PC-3 (cell line): ENCODE results near the gene IRAK1. TPM values are rescaled to one million over a fixed set of nuclear protein-coding genes. Genes with fewer than 3 reads are reported as not detected.

Source experiments
- ATAC-seq: fragments of 200-7000 bp; cut with Tn5 transposase; 2 replicates; pipeline ENCODE4 v1.9.1; 2020; ENCODE audit warnings: mild to moderate bottlenecking, moderate library complexity
- BruUV-seq: library from RNA; stranded (reverse); fragments of 400-500 nt; replicated peaks from 2 replicates; lab custom pipeline; 2021; lab: Mats Ljungman, UMichigan
- CTCF ChIA-PET: fragments of 300-600 bp; sonication (Branson Sonifier 250); formaldehyde crosslinking; loops from one replicate; lab custom pipeline; 2022; ENCODE audit warnings: antibody characterized with exemption; lab: Charles Lee
- POLR2A ChIA-PET: fragments of 300-600 bp; sonication (Branson Sonifier 250); formaldehyde crosslinking; loops from one replicate; lab custom pipeline; 2022; ENCODE audit warnings: antibody characterized with exemption; ENCODE audit not compliant: unreplicated experiment; lab: Charles Lee
- DNase-seq: peaks from one replicate; pipeline ENCODE4 v3.0.0-alpha.2; 2015
- H2AFZ ChIP-seq: fragments of 300-600 bp; sonication (generic); 2 replicates; pipeline ENCODE4 v1.6.0; 2016; ENCODE audit warnings: antibody characterized with exemption, low read length
- H3F3A ChIP-seq: fragments of 300-600 bp; sonication (generic); one replicate; pipeline ENCODE4 v1.6.0; 2017; ENCODE audit warnings: antibody characterized with exemption, low read length, control low read depth, mild to moderate bottlenecking; ENCODE audit not compliant: unreplicated experiment
- H3K27ac ChIP-seq: fragments of 300-600 bp; sonication (generic); 2 replicates; pipeline ENCODE4 v1.5.1; 2016; ENCODE audit warnings: mild to moderate bottlenecking, low read length
- H3K27me3 ChIP-seq: fragments of 300-600 bp; sonication (generic); 2 replicates; pipeline ENCODE4 v1.6.1; 2016; ENCODE audit warnings: low read length, mixed read lengths
- H3K36me3 ChIP-seq: fragments of 300-600 bp; sonication (generic); 2 replicates; pipeline ENCODE4 v1.6.1; 2016; ENCODE audit warnings: low read depth, mixed run types, low read length, mixed read lengths
- H3K4me1 ChIP-seq: fragments of 300-600 bp; sonication (generic); 2 replicates; pipeline ENCODE4 v1.5.1; 2016; ENCODE audit warnings: low read length; ENCODE audit not compliant: insufficient read depth
- H3K4me2 ChIP-seq: fragments of 300-600 bp; sonication (generic); 2 replicates; pipeline ENCODE4 v1.6.0; 2016; ENCODE audit warnings: low read length
- H3K4me3 ChIP-seq: fragments of 300-600 bp; sonication (generic); 2 replicates; pipeline ENCODE4 v1.5.1; 2016; ENCODE audit warnings: mild to moderate bottlenecking, low read length, mixed read lengths
- H3K79me2 ChIP-seq: fragments of 300-600 bp; sonication (generic); 2 replicates; pipeline ENCODE4 v1.6.1; 2017; ENCODE audit warnings: low read length, mixed read lengths
- H3K9ac ChIP-seq: fragments of 300-600 bp; sonication (generic); 2 replicates; pipeline ENCODE4 v1.6.0; 2016; ENCODE audit warnings: mild to moderate bottlenecking, low read length
- H3K9me2 ChIP-seq: fragments of 300-600 bp; sonication (generic); replicated peaks from 2 replicates; pipeline ENCODE4 v1.6.1; 2016; ENCODE audit warnings: mixed run types, low read length, mixed read lengths
- H3K9me3 ChIP-seq: fragments of 300-600 bp; sonication (generic); 2 replicates; pipeline ENCODE4 v1.6.1; 2016; ENCODE audit warnings: low read length, mixed read lengths
- H4K20me1 ChIP-seq: fragments of 300-600 bp; sonication (generic); 2 replicates; pipeline ENCODE4 v1.6.1; 2016; ENCODE audit warnings: low read length, mixed read lengths
- CTCF ChIP-seq: fragments of 300-600 bp; sonication (generic); conservative IDR thresholded peaks from 2 replicates; pipeline ENCODE4 v1.5.1; 2017; ENCODE audit warnings: antibody characterized with exemption, low read depth, mild to moderate bottlenecking, low read length
- EZH2 ChIP-seq: fragments of 300-600 bp; sonication (generic); IDR thresholded peaks from one replicate; pipeline ENCODE4 v1.6.1; 2017; ENCODE audit warnings: antibody characterized with exemption, mild to moderate bottlenecking, low read length; ENCODE audit not compliant: unreplicated experiment
- EZH2phosphoT487 ChIP-seq: fragments of 300-600 bp; sonication (generic); IDR thresholded peaks from 2 replicates; pipeline ENCODE4 v1.6.1; 2018; ENCODE audit warnings: mild to moderate bottlenecking, antibody characterized with exemption, low read length, borderline replicate concordance
- intact Hi-C: fragments of 100-400 bp; cut with micrococcal nuclease; formaldehyde crosslinking; loops from 2 replicates; pipeline ENCODE4 v1.9.0; 2023
- total RNA-seq: library from RNA; depleted of rRNA; stranded (reverse); fragments of >200 nt; gene quantifications from 2 replicates; pipeline ENCODE4 v1.2.3, GENCODE V29; 2014

The IRAK1 gene
- total RNA-seq, 1 experiment from 2014 or later: 366 TPM

GRCh38 chrX:154046940-154047610 lies 27.4 kb upstream of the IRAK1 start:
- TF ChIP-seq EZH2phosphoT487 (no peak), EZH2 (no peak), CTCF (no peak)
- DNase-seq (no peak), ATAC-seq (no peak)
- Histone ChIP-seq H3K36me3 (no peaks in the 10 kb centered on the region; the same call in 1 of the 2 replicates), H3K27me3 (no peaks in the 10 kb centered on the region), H3K9me2 (no peaks in the 10 kb centered on the region), H3K4me2 (no peak overlapping the region), H3F3A (no peaks in the 10 kb centered on the region), H3K27ac (no peak overlapping the region), H2AFZ (no peak overlapping the region), H4K20me1 (no peaks in the 10 kb centered on the region), H3K4me1 (no peaks in the 10 kb centered on the region), H3K79me2 (peaks cover 47% of the 10 kb centered on the region), H3K9me3 (no peaks in the 10 kb centered on the region), H3K4me3 (no peak overlapping the region), H3K9ac (no peak overlapping the region)
- BruUV-seq: no TSS peak
- intact Hi-C loops: no loop called here
- ChIA-PET CTCF (no interaction called here), POLR2A (no interaction called here)

GRCh38 chrX:154046031-154046781 lies 26.5 kb upstream of the IRAK1 start:
- no peak overlapping the region for H3K27ac ChIP-seq
- no peak overlapping the region for H3K4me3 ChIP-seq
- no peak overlapping the region for H2AFZ ChIP-seq
- no peaks in the 10 kb centered on the region; the same call in 1 of the 2 replicates for H3K36me3 ChIP-seq
- no peak overlapping the region for H3K4me2 ChIP-seq
- DNase-seq: no peak
- no peaks in the 10 kb centered on the region for H3K9me3 ChIP-seq
- intact Hi-C loops: no loop called here
- H3K9me2 ChIP-seq: no peaks in the 10 kb centered on the region
- H3K27me3 ChIP-seq: no peaks in the 10 kb centered on the region
- ChIA-PET CTCF (no interaction called here), POLR2A (no interaction called here)
- no peak for ATAC-seq
- H3K79me2 ChIP-seq: peaks cover 48% of the 10 kb centered on the region
- TF ChIP-seq CTCF (no peak), EZH2phosphoT487 (no peak), EZH2 (no peak)
- H4K20me1 ChIP-seq: no peaks in the 10 kb centered on the region
- BruUV-seq: no TSS peak
- H3K9ac ChIP-seq: no peak overlapping the region
- H3K4me1 ChIP-seq: no peaks in the 10 kb centered on the region
- H3F3A ChIP-seq: no peaks in the 10 kb centered on the region

GRCh38 chrX:154044091-154044490 lies 24.4 kb upstream of the IRAK1 start:
- ChIA-PET CTCF (no interaction called here), POLR2A (no interaction called here)
- Histone ChIP-seq H3K79me2 (peaks cover 32% of the 10 kb centered on the region), H3K9ac (no peak overlapping the region), H3K9me3 (no peaks in the 10 kb centered on the region), H3K36me3 (no peaks in the 10 kb centered on the region), H3K4me3 (no peak overlapping the region), H3K27me3 (no peaks in the 10 kb centered on the region), H4K20me1 (no peaks in the 10 kb centered on the region), H3K4me1 (no peaks in the 10 kb centered on the region), H3K9me2 (no peaks in the 10 kb centered on the region), H3F3A (no peaks in the 10 kb centered on the region), H2AFZ (no peak overlapping the region), H3K4me2 (no peak overlapping the region), H3K27ac (no peak overlapping the region)
- intact Hi-C loops: no loop called here
- DNase-seq (no peak), ATAC-seq (no peak)
- BruUV-seq: no TSS peak
- TF ChIP-seq EZH2 (no peak), CTCF (no peak), EZH2phosphoT487 (no peak)
